NCI-H1436 treated with DMSO at 0.1 percent for 48 hours (cell line): ENCODE measurements around the gene OST4.

ENCODE experiments used
- DNase-seq: peaks from one replicate; lab custom pipeline; 2025; lab: John Stamatoyannopoulos, UW

The OST4 gene

DNA sequence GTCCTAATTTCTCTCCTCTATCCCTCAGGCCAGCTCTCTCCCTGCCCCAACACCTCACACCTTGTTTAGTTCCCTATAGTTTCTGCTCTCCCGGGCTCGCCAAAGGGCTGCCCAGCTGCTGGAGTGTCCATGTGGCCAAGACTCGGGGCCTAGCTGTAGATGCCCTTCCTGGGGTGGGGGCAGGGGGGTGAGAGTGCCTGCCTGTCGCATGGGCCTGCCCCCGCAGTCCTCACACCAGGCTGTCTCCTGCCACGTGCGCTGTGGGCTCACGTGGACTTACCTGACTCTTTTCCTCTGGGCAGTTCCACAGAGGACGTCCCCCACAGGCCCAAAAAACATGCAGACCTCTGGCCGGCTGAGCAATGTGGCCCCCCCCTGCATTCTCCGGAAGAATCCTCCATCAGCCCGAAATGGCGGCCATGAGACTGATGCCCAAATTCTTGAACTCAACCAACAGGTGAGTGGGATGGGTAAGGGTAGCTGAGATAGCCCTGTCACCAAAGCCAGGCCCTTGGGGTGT is 46.1 kb downstream of the OST4 start:
- no peak for DNase-seq

DNA sequence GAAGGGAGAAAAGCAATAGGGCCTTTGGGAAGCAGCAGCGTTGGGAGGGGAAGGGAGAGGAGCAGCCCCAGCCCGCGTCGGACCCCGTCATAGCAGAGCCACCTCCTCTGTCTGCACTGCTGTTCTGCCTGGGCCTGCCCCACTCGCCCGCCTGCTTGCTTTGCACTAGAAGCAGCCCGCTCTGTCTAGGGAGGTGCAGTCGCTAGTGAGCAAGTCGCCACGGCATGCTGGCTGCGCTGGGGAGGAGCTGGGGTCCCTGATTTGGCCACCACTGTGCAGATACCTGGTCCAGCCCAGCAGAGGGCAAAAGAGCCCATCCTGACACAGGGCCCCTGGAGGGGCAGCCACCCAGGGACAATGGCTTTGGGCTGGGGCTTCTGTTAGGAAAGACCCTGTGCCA is 46.6 kb downstream of the OST4 start:
- DNase-seq: no peak

GRCh38 chr2:27024188-27024587 is 47.3 kb downstream of the OST4 start:
- no peak for DNase-seq

GRCh38 chr2:27023740-27024139 is 47.7 kb downstream of the OST4 start:
- DNase-seq: no peak

GRCh38 chr2:27021253-27022049 is 50.0 kb downstream of the OST4 start:
- DNase-seq: no peak
